Measurements from ENCODE around the gene RASSF1. TPM values are rescaled to one million over a fixed set of nuclear protein-coding genes. Genes with fewer than 3 reads are reported as not detected.

RASSF1 gene
- total and polyA plus RNA-seq, 2 of the 13 experiments (the other 11 are each of a cell fraction or from before 2014, with no cell fraction given) = 10.2 to 27.5 TPM

- TF ChIP-seq SMAD1 (CRISPR knock-in tag; IDR thresholded peaks at IDR 0.05; ENCODE audit: borderline replicate concordance, low read depth) = no peak; the same call in 1 of the 2 replicates
- no peak for TF ChIP-seq ZNF549 (CRISPR knock-in tag; IDR thresholded peaks at IDR 0.05)
- peak; percentile 58 for TF ChIP-seq NFKBIZ (CRISPR knock-in tag; IDR thresholded peaks at IDR 0.05)
- peak; percentile 40; the same call in 1 of the 2 replicates for TF ChIP-seq FOXK1 (CRISPR knock-in tag; IDR thresholded peaks at IDR 0.05; ENCODE audit: borderline replicate concordance, low read depth)
- peak; percentile 60; the same call in 1 of the 2 replicates for TF ChIP-seq ISL2 (CRISPR knock-in tag; IDR thresholded peaks at IDR 0.05)
- TF ChIP-seq KDM5B (CRISPR knock-in tag; IDR thresholded peaks at IDR 0.05; ENCODE audit: borderline replicate concordance) = peak; percentile 62; the same call in 1 of the 2 replicates
- TF ChIP-seq TFE3 (CRISPR knock-in tag; IDR thresholded peaks at IDR 0.05) = no peak
- TF ChIP-seq THAP7 (CRISPR knock-in tag; IDR thresholded peaks at IDR 0.05) = no peak
- TF ChIP-seq ZNF550 (CRISPR knock-in tag; IDR thresholded peaks at IDR 0.05; ENCODE audit: borderline replicate concordance) = 0 out of 2 replicates have a peak, but pooled peaks have one; percentile 51
- no peak for TF ChIP-seq EHMT2 (IDR thresholded peaks at IDR 0.05; ENCODE audit: borderline replicate concordance, low read depth, low read length)
- TF ChIP-seq ZNF7 (CRISPR knock-in tag; IDR thresholded peaks at IDR 0.05) = no peak
- TF ChIP-seq DNMT3B (CRISPR knock-in tag; conservative IDR thresholded peaks at IDR 0.05) = no peak
- no peak for TF ChIP-seq ARNT (IDR thresholded peaks at IDR 0.05)
- no peak for TF ChIP-seq ZNF512B (CRISPR knock-in tag; IDR thresholded peaks at IDR 0.05; ENCODE audit: borderline replicate concordance)
- TF ChIP-seq ASH2L (IDR thresholded peaks at IDR 0.05; ENCODE audit: insufficient read length, low read depth, low read length) = peak; percentile 62
- TF ChIP-seq CEBPZ (IDR thresholded peaks at IDR 0.05; ENCODE audit: low read length) = no peak
- peak; percentile 89; the same call in 1 of the 2 replicates for TF ChIP-seq ZSCAN30 (CRISPR knock-in tag; IDR thresholded peaks at IDR 0.05)
- no peak; the same call in 1 of the 2 replicates for TF ChIP-seq HMG20A (CRISPR knock-in tag; IDR thresholded peaks at IDR 0.05; ENCODE audit: borderline replicate concordance)
- peak; percentile 49; the same call in 1 of the 2 replicates for TF ChIP-seq KLF6 (CRISPR knock-in tag; IDR thresholded peaks at IDR 0.05)
- no peak for TF ChIP-seq SCMH1 (CRISPR knock-in tag; IDR thresholded peaks at IDR 0.05; ENCODE audit: borderline replicate concordance)
- no peak for TF ChIP-seq FOXA1 (IDR thresholded peaks at IDR 0.05)
- TF ChIP-seq FOXA1 (CRISPR knock-in tag; IDR thresholded peaks at IDR 0.05) = no peak; the same call in 1 of the 2 replicates
- no peak for TF ChIP-seq NFE2L2 (IDR thresholded peaks at IDR 0.05; ENCODE audit: low read length)
Observed at GRCh38 chr3:50303013-50303815, 37.4 kb downstream of the RASSF1 start, which contains the start of gene HYAL1 (continued).
